ENCODE results near the gene LUZP2. TPM values are rescaled to one million over a fixed set of nuclear protein-coding genes. Genes with fewer than 3 reads are reported as not detected.

Gene LUZP2
- total RNA-seq, 1 experiment from 2014 or later = 0.11 TPM

GRCh38 chr11:24837112-24837511, 340.3 kb downstream of the LUZP2 start:
- Histone ChIP-seq H3K4me2 (ENCODE audit: low read length) (peak overlapping the region; percentile 65), H2AFZ (ENCODE audit: low read length) (peak overlapping the region; percentile 68), H3K36me3 (ENCODE audit: low read depth, low read length) (no peaks in the 10 kb centered on the region), H3K27me3 (ENCODE audit: low read length) (no peaks in the 10 kb centered on the region), H3K4me3 (ENCODE audit: low read length) (peak overlapping the region; percentile 26; the same call in 1 of the 2 replicates), H3F3A (ENCODE audit: low read length, unreplicated experiment) (no peaks in the 10 kb centered on the region), H4K20me1 (ENCODE audit: low read length) (no peaks in the 10 kb centered on the region), H3K4me1 (ENCODE audit: insufficient read depth, low read length) (peaks cover 14% of the 10 kb centered on the region), H3K9ac (ENCODE audit: low read length) (no peak overlapping the region), H3K27ac (ENCODE audit: low read length) (peak overlapping the region; percentile 13; the same call in 1 of the 2 replicates), H3K79me2 (ENCODE audit: low read length) (no peaks in the 10 kb centered on the region), H3K9me2 (replicated peaks; ENCODE audit: low read length) (no peaks in the 10 kb centered on the region), H3K9me3 (ENCODE audit: low read length) (no peaks in the 10 kb centered on the region)
- ChIA-PET CTCF (no interaction called here), POLR2A (ENCODE audit: unreplicated experiment) (interaction anchor here (0.6 kb wide), 1 partner anchor 431 kb away, joined by 5 read pairs; no protein-coding TSS in a partner anchor)
- no TSS peak for BruUV-seq (replicated peaks)
- DNase-seq = peak; percentile 53
- intact Hi-C loops (cut with micrococcal nuclease) = loop anchor here (10.0 kb wide), 1 partner anchor 332 kb away; no protein-coding TSS in a partner anchor
- TF ChIP-seq EZH2 (IDR thresholded peaks at IDR 0.05; ENCODE audit: low read length, unreplicated experiment) = no peak
- no peak for TF ChIP-seq CTCF (conservative IDR thresholded peaks at IDR 0.05; ENCODE audit: low read depth, low read length)
- TF ChIP-seq EZH2phosphoT487 (IDR thresholded peaks at IDR 0.05; ENCODE audit: borderline replicate concordance, low read length) = no peak
- ATAC-seq = peak; percentile 91

GRCh38 chr11:24842308-24842707, 345.5 kb downstream of the LUZP2 start:
- ChIA-PET POLR2A (ENCODE audit: unreplicated experiment) (no interaction called here), CTCF (no interaction called here)
- TF ChIP-seq EZH2phosphoT487 (IDR thresholded peaks at IDR 0.05; ENCODE audit: borderline replicate concordance, low read length) (no peak), CTCF (conservative IDR thresholded peaks at IDR 0.05; ENCODE audit: low read depth, low read length) (no peak), EZH2 (IDR thresholded peaks at IDR 0.05; ENCODE audit: low read length, unreplicated experiment) (no peak)

GRCh38 chr11:24844406-24844805, 347.6 kb downstream of the LUZP2 start:
- Histone ChIP-seq H3K79me2 (ENCODE audit: low read length) (no peaks in the 10 kb centered on the region), H4K20me1 (ENCODE audit: low read length) (no peaks in the 10 kb centered on the region), H3K4me1 (ENCODE audit: insufficient read depth, low read length) (no peaks in the 10 kb centered on the region), H3K9me3 (ENCODE audit: low read length) (no peaks in the 10 kb centered on the region), H3K36me3 (ENCODE audit: low read depth, low read length) (no peaks in the 10 kb centered on the region), H3K9me2 (replicated peaks; ENCODE audit: low read length) (no peaks in the 10 kb centered on the region), H3K4me3 (ENCODE audit: low read length) (no peak overlapping the region), H3K27me3 (ENCODE audit: low read length) (no peaks in the 10 kb centered on the region), H2AFZ (ENCODE audit: low read length) (no peak overlapping the region), H3K9ac (ENCODE audit: low read length) (no peak overlapping the region), H3K4me2 (ENCODE audit: low read length) (no peak overlapping the region), H3F3A (ENCODE audit: low read length, unreplicated experiment) (no peaks in the 10 kb centered on the region), H3K27ac (ENCODE audit: low read length) (no peak overlapping the region)
- BruUV-seq (replicated peaks) = no TSS peak
- TF ChIP-seq CTCF (conservative IDR thresholded peaks at IDR 0.05; ENCODE audit: low read depth, low read length) (no peak), EZH2 (IDR thresholded peaks at IDR 0.05; ENCODE audit: low read length, unreplicated experiment) (no peak), EZH2phosphoT487 (IDR thresholded peaks at IDR 0.05; ENCODE audit: borderline replicate concordance, low read length) (no peak)
- ChIA-PET CTCF (no interaction called here), POLR2A (ENCODE audit: unreplicated experiment) (no interaction called here)
- no peak for ATAC-seq
- DNase-seq = no peak
- intact Hi-C loops (cut with micrococcal nuclease) = no loop called here

More at GRCh38 chr11:24842308-24842707, 345.5 kb downstream of the LUZP2 start:
- H3K79me2 ChIP-seq (ENCODE audit: low read length) = no peaks in the 10 kb centered on the region
- ATAC-seq (no peak), DNase-seq (no peak)
- H3K4me1 ChIP-seq (ENCODE audit: insufficient read depth, low read length) = peaks cover 5% of the 10 kb centered on the region
- H2AFZ ChIP-seq (ENCODE audit: low read length) = no peak overlapping the region
- H4K20me1 ChIP-seq (ENCODE audit: low read length) = no peaks in the 10 kb centered on the region
- H3K4me3 ChIP-seq (ENCODE audit: low read length) = no peak overlapping the region
- no peaks in the 10 kb centered on the region for H3K9me3 ChIP-seq (ENCODE audit: low read length)
- H3K9me2 ChIP-seq (replicated peaks; ENCODE audit: low read length) = no peaks in the 10 kb centered on the region
- intact Hi-C loops (cut with micrococcal nuclease) = no loop called here
- H3K4me2 ChIP-seq (ENCODE audit: low read length) = no peak overlapping the region
- no peaks in the 10 kb centered on the region for H3K36me3 ChIP-seq (ENCODE audit: low read depth, low read length)
- H3K9ac ChIP-seq (ENCODE audit: low read length) = no peak overlapping the region
- no peak overlapping the region for H3K27ac ChIP-seq (ENCODE audit: low read length)
- H3K27me3 ChIP-seq (ENCODE audit: low read length) = no peaks in the 10 kb centered on the region
- H3F3A ChIP-seq (ENCODE audit: low read length, unreplicated experiment) = no peaks in the 10 kb centered on the region
- BruUV-seq (replicated peaks) = no TSS peak

Measured in PC-3 (cell line).